Nephron (organoid): Measurements from ENCODE around the gene ZBTB1.

Source experiments
- H3K27ac Mint-ChIP-seq, 3 experiments: 2 replicates each; pipeline ENCODE4 v1.8.0; 2020; ENCODE audit warnings: mixed read lengths in 3 of 3, mild to moderate bottlenecking in 2 of 3, moderate library complexity in 1 of 3
- H3K27me3 Mint-ChIP-seq: 2 replicates; pipeline ENCODE4 v1.8.0; 2021; ENCODE audit warnings: low read depth, mild to moderate bottlenecking, moderate library complexity, mixed read lengths
- H3K36me3 Mint-ChIP-seq: 2 replicates; pipeline ENCODE4 v1.8.0; 2020; ENCODE audit warnings: low read depth, mixed read lengths
- H3K4me1 Mint-ChIP-seq: 2 replicates; pipeline ENCODE4 v1.8.0; 2020; ENCODE audit warnings: mixed read lengths
- H3K4me3 Mint-ChIP-seq, 3 experiments: 2 replicates each; pipeline ENCODE4 v1.8.0; 2020; ENCODE audit warnings: mild to moderate bottlenecking in 3 of 3, mixed read lengths in 3 of 3, moderate library complexity in 2 of 3
- H3K9me3 Mint-ChIP-seq: 2 replicates; pipeline ENCODE4 v1.8.0; 2020; ENCODE audit warnings: mixed read lengths
- TF ChIP-seq, protein P1 (sequence below), 3 experiments: fragments of 200-600 bp; sonication (generic); IDR thresholded peaks; one replicate each; pipeline ENCODE4 v1.5.0; 2021; ENCODE audit warnings: antibody characterized with exemption in 3 of 3; ENCODE audit not compliant: unreplicated experiment in 3 of 3

ZBTB1 gene, protein sequence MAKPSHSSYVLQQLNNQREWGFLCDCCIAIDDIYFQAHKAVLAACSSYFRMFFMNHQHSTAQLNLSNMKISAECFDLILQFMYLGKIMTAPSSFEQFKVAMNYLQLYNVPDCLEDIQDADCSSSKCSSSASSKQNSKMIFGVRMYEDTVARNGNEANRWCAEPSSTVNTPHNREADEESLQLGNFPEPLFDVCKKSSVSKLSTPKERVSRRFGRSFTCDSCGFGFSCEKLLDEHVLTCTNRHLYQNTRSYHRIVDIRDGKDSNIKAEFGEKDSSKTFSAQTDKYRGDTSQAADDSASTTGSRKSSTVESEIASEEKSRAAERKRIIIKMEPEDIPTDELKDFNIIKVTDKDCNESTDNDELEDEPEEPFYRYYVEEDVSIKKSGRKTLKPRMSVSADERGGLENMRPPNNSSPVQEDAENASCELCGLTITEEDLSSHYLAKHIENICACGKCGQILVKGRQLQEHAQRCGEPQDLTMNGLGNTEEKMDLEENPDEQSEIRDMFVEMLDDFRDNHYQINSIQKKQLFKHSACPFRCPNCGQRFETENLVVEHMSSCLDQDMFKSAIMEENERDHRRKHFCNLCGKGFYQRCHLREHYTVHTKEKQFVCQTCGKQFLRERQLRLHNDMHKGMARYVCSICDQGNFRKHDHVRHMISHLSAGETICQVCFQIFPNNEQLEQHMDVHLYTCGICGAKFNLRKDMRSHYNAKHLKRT

DNA sequence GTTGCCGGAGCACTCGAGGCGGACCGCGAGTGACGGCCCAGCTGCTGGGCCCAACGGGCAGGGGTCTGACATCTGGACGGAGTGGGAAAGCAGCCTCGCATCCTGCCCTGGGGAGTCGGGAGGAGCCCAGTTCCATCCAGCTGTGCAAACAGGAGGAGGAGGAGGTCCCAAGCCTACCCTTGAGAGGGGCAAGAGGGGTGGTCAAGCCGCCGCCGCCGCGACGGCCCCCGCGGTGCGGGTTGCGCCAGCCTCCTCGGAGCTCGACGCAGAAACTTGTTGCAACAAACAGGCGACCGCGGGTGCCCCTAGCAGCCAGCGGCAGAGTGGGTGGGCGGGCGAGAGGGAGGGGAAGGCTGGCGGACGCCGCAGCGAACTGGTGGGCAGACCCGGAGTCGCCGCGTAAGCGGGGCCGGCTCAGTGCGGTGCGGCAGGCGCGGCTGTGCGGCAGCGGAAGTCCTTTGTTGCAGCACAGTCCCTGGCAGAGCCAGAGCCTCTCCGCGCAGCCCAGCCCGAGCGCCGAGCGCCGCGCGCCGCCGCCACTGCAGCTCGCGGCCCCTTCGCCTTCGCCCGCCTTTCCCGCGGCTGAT lies at the start of gene ZBTB1:
Gene ZBTB1 (plus strand): TSS at position 461 of the 587 bp plus-strand sequence. CDS start 16,735 bp downstream, outside the sequence.
- Mint-ChIP-seq H3K9me3 (no peaks in the 10 kb centered on the region), H3K4me3 (peak within 1 kb of the TSS; percentile 86 to 96 (median 90)), H3K27me3 (no peaks in the 10 kb centered on the region), H3K4me1 (peaks cover 56% of the 10 kb centered on the region), H3K27ac (peak within 1 kb of the TSS; percentile 84 to 100 (median 99)), H3K36me3 (no peaks in the 10 kb centered on the region)
- TF ChIP-seq, protein P1, sequence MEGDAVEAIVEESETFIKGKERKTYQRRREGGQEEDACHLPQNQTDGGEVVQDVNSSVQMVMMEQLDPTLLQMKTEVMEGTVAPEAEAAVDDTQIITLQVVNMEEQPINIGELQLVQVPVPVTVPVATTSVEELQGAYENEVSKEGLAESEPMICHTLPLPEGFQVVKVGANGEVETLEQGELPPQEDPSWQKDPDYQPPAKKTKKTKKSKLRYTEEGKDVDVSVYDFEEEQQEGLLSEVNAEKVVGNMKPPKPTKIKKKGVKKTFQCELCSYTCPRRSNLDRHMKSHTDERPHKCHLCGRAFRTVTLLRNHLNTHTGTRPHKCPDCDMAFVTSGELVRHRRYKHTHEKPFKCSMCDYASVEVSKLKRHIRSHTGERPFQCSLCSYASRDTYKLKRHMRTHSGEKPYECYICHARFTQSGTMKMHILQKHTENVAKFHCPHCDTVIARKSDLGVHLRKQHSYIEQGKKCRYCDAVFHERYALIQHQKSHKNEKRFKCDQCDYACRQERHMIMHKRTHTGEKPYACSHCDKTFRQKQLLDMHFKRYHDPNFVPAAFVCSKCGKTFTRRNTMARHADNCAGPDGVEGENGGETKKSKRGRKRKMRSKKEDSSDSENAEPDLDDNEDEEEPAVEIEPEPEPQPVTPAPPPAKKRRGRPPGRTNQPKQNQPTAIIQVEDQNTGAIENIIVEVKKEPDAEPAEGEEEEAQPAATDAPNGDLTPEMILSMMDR (IDR thresholded peaks at IDR 0.05; ENCODE audit: unreplicated experiment in 3 of 3): no peak

DNA sequence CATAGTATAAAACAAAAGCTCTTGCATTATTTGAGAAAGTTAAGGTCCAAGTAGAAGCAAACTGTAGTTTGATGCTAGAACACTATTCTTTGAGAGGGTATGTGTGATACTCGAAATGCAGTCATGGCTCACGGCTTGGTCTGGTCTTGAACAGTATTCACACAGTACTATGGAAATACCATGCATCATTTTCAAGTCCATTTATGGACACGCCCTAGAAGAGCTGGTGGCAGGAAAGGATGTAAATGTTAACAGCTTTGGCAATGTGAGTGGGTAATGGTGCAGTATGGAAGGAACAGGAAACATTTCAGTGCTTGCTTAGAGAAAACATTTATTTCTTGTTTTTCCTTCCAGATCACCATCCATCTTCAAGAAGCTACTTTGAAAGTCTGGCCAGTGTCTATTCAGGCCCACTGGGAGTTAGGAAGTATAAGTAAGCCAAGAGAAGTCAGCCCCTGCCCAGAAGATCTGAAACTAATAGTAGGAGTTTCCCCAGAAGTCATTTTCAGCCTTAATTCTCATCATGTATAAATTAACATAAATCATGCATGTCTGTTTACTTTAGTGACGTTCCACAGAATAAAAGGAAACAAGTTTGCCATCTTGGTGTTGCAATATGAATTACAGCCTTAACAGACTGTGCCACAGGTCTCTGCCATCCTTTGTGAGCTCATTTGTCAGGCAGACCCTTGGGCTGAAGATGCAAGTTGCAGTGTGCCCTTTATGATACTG lies 45.0 kb upstream of the ZBTB1 start:
- H3K36me3 Mint-ChIP-seq: peaks cover 35% of the 10 kb centered on the region
- H3K27ac Mint-ChIP-seq: no peak overlapping the region
- TF ChIP-seq, protein P1 (IDR thresholded peaks at IDR 0.05; ENCODE audit: unreplicated experiment in 3 of 3): no peak
- no peaks in the 10 kb centered on the region for H3K4me1 Mint-ChIP-seq
- no peak overlapping the region for H3K4me3 Mint-ChIP-seq
- H3K9me3 Mint-ChIP-seq: no peaks in the 10 kb centered on the region
- H3K27me3 Mint-ChIP-seq: peaks cover 4% of the 10 kb centered on the region

DNA sequence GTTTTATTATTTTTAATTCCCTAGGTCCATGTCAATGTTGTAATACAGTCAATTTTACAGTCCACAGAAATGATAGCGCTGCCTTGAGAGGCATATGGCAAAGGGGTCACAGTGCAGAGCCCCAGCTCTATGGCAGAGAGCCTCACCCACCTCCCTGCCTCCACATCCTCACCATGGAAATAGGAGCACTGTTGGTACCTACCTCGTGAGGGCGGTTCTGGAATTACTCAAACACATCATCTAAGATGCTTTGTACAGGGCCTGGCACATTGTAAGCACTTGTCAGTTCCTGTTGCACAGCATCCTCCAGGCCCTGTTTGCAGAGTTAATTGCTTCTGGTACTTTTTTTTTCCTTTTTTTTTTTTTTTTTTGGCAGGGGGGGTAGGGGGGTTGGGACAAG lies 43.3 kb upstream of the ZBTB1 start:
- no peak overlapping the region for H3K4me3 Mint-ChIP-seq
- H3K27ac Mint-ChIP-seq: no peak overlapping the region
- TF ChIP-seq, protein P1 (IDR thresholded peaks at IDR 0.05; ENCODE audit: unreplicated experiment in 3 of 3): no peak
- H3K9me3 Mint-ChIP-seq: no peaks in the 10 kb centered on the region
- H3K27me3 Mint-ChIP-seq: peaks cover 9% of the 10 kb centered on the region
- peaks cover 6% of the 10 kb centered on the region for H3K4me1 Mint-ChIP-seq
- H3K36me3 Mint-ChIP-seq: peaks cover 21% of the 10 kb centered on the region

DNA sequence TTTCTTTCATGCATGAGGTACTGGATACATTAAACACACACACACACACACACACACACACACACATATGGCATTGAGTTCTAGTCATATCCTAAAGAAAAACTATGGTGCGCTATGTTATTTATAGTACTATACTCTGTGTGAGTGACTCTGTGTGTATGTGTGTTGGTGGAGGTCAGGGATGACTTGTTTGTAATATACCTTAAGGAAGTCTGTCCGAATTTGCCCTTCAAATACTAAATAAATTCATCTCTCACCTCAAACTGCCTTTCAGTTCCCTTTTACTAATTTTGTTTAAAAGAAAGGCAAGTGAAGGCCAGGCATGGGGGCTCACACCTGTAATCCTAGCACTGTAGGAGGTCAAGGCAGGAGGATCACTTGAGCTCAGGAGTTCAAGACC lies 41.4 kb upstream of the ZBTB1 start:
- peaks cover 17% of the 10 kb centered on the region for H3K36me3 Mint-ChIP-seq
- TF ChIP-seq, protein P1 (IDR thresholded peaks at IDR 0.05; ENCODE audit: unreplicated experiment in 3 of 3): no peak
- H3K9me3 Mint-ChIP-seq: no peaks in the 10 kb centered on the region
- H3K4me1 Mint-ChIP-seq: peaks cover 6% of the 10 kb centered on the region
- H3K27me3 Mint-ChIP-seq: peaks cover 9% of the 10 kb centered on the region
- no peak overlapping the region for H3K27ac Mint-ChIP-seq
- peak overlapping the region; percentile 27 to 49 (median 42) for H3K4me3 Mint-ChIP-seq

DNA sequence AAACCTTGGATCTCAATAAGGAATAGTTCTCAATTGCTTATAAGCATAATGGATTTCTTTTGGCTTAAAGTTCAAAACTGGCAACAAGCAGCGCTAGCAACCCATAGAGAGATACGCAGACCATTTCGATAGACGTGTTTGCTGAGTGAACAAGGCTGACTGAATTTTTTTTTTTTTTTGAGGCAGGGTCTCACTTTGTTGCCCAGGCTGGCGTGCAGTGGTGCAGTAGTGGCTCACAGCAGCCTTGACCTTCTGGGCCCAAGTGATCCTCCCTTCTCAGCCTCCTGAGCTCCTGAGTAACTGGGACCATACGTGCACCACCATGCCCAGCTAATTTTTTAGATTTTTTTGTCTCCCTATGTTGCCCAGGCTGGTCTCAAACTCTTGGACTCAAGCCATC lies 40.7 kb upstream of the ZBTB1 start:
- Mint-ChIP-seq H3K27me3 (peaks cover 9% of the 10 kb centered on the region), H3K36me3 (peaks cover 17% of the 10 kb centered on the region), H3K4me3 (peak overlapping the region in 2 of 3 experiments; percentile 4 to 13), H3K4me1 (peaks cover 6% of the 10 kb centered on the region), H3K27ac (no peak overlapping the region), H3K9me3 (no peaks in the 10 kb centered on the region)
- TF ChIP-seq, protein P1 (IDR thresholded peaks at IDR 0.05; ENCODE audit: unreplicated experiment in 3 of 3): no peak
